ENCODE results near the gene CD70. TPM values are rescaled to one million over a fixed set of nuclear protein-coding genes. Genes with fewer than 3 reads are reported as not detected.
A peak's percentile ranks its signal among the peaks of the same experiment; 100 is the strongest.
"Not testable (repeated sequence)": the region's sequence is repeated elsewhere in the genome, so short reads cannot be mapped to it uniquely, and the experiment has no call there.

Gene CD70
- polyA plus RNA-seq, 1 donor (not counting 4 experiments of a cell fraction or from before 2014, with no cell fraction given): 0.22 TPM

DNA sequence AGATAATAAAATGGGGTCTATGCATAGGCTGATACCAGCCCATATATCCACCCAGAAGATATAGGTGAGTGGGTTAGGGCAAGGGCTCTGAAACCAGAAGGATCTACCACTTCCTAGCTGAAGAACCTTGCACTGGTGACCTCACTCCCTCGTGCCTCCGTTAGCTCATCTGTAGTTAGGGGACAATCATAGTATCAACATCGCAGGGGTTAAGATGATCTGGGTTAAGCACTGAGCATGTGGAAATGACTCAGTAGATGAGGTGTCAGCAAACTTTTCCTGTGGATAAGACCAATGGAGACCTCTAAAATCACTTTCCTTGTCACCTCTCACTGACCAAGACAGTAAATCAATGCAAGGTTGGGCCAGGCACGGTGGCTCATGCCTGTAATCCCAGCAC, 48.5 kb upstream of the CD70 start:
- Histone ChIP-seq H3K9me1 (ENCODE audit: control insufficient read depth, extremely low read depth, insufficient read depth, low read length) (no peaks in the 10 kb centered on the region), H3K4me2 (ENCODE audit: control insufficient read depth, extremely low read depth, insufficient read depth, low read depth, low read length) (no peak overlapping the region), H3K4me1 (ENCODE audit: control insufficient read depth, extremely low read depth, insufficient read depth, low read length) (no peaks in the 10 kb centered on the region), H2AFZ (ENCODE audit: control insufficient read depth, low read length) (no peak overlapping the region), H3K27ac (ENCODE audit: control insufficient read depth, insufficient read depth, low read length) (no peak overlapping the region), H3K27me3 (ENCODE audit: control insufficient read depth, extremely low read depth, insufficient read depth, low read length) (no peaks in the 10 kb centered on the region), H3K79me2 (ENCODE audit: control insufficient read depth, insufficient read depth, low read length) (no peaks in the 10 kb centered on the region), H3K36me3 (ENCODE audit: control insufficient read depth in 2 of 2, extremely low read depth in 1 of 2, insufficient read depth in 2 of 2, low read length in 2 of 2) (no peaks in the 10 kb centered on the region), H3K4me3 (ENCODE audit: control insufficient read depth in 2 of 3, extremely low read depth in 1 of 3, insufficient read depth in 2 of 3, low read depth in 1 of 3, low read length in 3 of 3) (no peak overlapping the region), H3K9me3 (ENCODE audit: control insufficient read depth, low read depth, low read length) (no peaks in the 10 kb centered on the region), H4K20me1 (ENCODE audit: control insufficient read depth, extremely low read depth, insufficient read depth, low read length) (no peaks in the 10 kb centered on the region), H3K9ac (ENCODE audit: control insufficient read depth, extremely low read depth, insufficient read depth, low read length) (no peak overlapping the region)
- TF ChIP-seq, protein P1, sequence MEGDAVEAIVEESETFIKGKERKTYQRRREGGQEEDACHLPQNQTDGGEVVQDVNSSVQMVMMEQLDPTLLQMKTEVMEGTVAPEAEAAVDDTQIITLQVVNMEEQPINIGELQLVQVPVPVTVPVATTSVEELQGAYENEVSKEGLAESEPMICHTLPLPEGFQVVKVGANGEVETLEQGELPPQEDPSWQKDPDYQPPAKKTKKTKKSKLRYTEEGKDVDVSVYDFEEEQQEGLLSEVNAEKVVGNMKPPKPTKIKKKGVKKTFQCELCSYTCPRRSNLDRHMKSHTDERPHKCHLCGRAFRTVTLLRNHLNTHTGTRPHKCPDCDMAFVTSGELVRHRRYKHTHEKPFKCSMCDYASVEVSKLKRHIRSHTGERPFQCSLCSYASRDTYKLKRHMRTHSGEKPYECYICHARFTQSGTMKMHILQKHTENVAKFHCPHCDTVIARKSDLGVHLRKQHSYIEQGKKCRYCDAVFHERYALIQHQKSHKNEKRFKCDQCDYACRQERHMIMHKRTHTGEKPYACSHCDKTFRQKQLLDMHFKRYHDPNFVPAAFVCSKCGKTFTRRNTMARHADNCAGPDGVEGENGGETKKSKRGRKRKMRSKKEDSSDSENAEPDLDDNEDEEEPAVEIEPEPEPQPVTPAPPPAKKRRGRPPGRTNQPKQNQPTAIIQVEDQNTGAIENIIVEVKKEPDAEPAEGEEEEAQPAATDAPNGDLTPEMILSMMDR (optimal IDR thresholded peaks at IDR 0.05 in 1 of 3, IDR thresholded peaks at IDR 0.05 in 1 of 3, conservative IDR thresholded peaks at IDR 0.05 in 1 of 3; ENCODE audit: extremely low read depth in 1 of 3, insufficient read depth in 2 of 3, low read length in 3 of 3): no peak
- no peak for TF ChIP-seq EZH2 (IDR thresholded peaks at IDR 0.05; ENCODE audit: low read length)
- DNase-seq (ENCODE audit: low read depth, low spot score): no peak
- dilution Hi-C loops (cut with MboI; ENCODE audit: extremely low pct_ligation_motif_present, low sequenced_read_pairs): no loop called here
- no peak for FAIRE-seq

DNA sequence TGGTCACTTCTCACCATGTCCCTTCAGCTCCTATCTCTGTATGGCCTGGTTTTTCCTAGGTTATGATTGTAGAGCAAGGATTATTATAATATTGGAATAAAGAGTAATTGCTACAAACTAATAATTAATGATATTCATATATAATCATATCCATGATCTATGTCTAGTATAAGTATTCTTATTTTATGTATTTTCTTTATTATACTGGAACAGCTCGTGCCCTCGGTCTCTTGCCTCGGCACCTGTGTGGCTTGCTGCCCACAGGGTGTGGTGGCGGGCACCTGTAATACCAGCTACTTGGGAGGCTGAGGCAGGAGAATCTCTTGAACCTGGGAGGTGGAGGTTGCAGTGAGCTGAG, 42.5 kb upstream of the CD70 start:
- H3K27ac ChIP-seq (ENCODE audit: control insufficient read depth, insufficient read depth, low read length); H3K36me3 ChIP-seq (ENCODE audit: control insufficient read depth in 2 of 2, extremely low read depth in 1 of 2, insufficient read depth in 2 of 2, low read length in 2 of 2); H3K9ac ChIP-seq (ENCODE audit: control insufficient read depth, extremely low read depth, insufficient read depth, low read length); H4K20me1 ChIP-seq (ENCODE audit: control insufficient read depth, extremely low read depth, insufficient read depth, low read length); H3K9me1 ChIP-seq (ENCODE audit: control insufficient read depth, extremely low read depth, insufficient read depth, low read length); dilution Hi-C loops (cut with MboI; ENCODE audit: extremely low pct_ligation_motif_present, low sequenced_read_pairs); H3K9me3 ChIP-seq (ENCODE audit: control insufficient read depth, low read depth, low read length); H3K79me2 ChIP-seq (ENCODE audit: control insufficient read depth, insufficient read depth, low read length); FAIRE-seq; H3K4me1 ChIP-seq (ENCODE audit: control insufficient read depth, extremely low read depth, insufficient read depth, low read length); H3K27me3 ChIP-seq (ENCODE audit: control insufficient read depth, extremely low read depth, insufficient read depth, low read length); H3K4me2 ChIP-seq (ENCODE audit: control insufficient read depth, extremely low read depth, insufficient read depth, low read depth, low read length); H3K4me3 ChIP-seq (ENCODE audit: control insufficient read depth in 2 of 3, extremely low read depth in 1 of 3, insufficient read depth in 2 of 3, low read depth in 1 of 3, low read length in 3 of 3); H2AFZ ChIP-seq (ENCODE audit: control insufficient read depth, low read length); DNase-seq (ENCODE audit: low read depth, low spot score): not testable (repeated sequence)
- TF ChIP-seq, protein P1 (optimal IDR thresholded peaks at IDR 0.05 in 1 of 3, IDR thresholded peaks at IDR 0.05 in 1 of 3, conservative IDR thresholded peaks at IDR 0.05 in 1 of 3; ENCODE audit: extremely low read depth in 1 of 3, insufficient read depth in 2 of 3, low read length in 3 of 3): peak in 1 of 3 experiments; percentile 1

Measured in keratinocyte (primary cell).